OCI-LY7 (cell line): Measurements from ENCODE around the gene SIX3.

ENCODE experiments used
- CTCF ChIP-seq: fragments of 200-600 bp; sonication (generic); conservative IDR thresholded peaks from 2 replicates; pipeline ENCODE4 v1.5.1; 2014; ENCODE audit warnings: mild to moderate bottlenecking, antibody characterized with exemption, low read length, moderate library complexity, mixed read lengths
- EZH2phosphoT487 ChIP-seq: fragments of 200-600 bp; sonication (generic); IDR thresholded peaks from 2 replicates; pipeline ENCODE4 v1.6.1; 2018; ENCODE audit warnings: low read depth, borderline replicate concordance, mild to moderate bottlenecking, mixed run types, antibody characterized with exemption, low read length, moderate library complexity, mixed read lengths

- no peak for TF ChIP-seq CTCF
- no peak for TF ChIP-seq EZH2phosphoT487
Measured at GRCh38 chr2:44951124-44951523, 9.6 kb downstream of the SIX3 start.
